Brain microvascular endothelial cell (primary cell): Measurements from ENCODE around the gene CCDC50.

Experiments
- DNase-seq: peaks from one replicate; pipeline ENCODE4 v3.0.0-alpha.2; 2020
- H3K27ac ChIP-seq: fragments of 250-450 bp; sonication (Bioruptor Pico); 2 replicates; pipeline ENCODE4 v1.5.1; 2020; ENCODE audit warnings: mild to moderate bottlenecking, moderate library complexity
- H3K27me3 ChIP-seq: fragments of 250-450 bp; sonication (Bioruptor Pico); replicated peaks from 2 replicates; pipeline ENCODE4 v1.5.1; 2020; ENCODE audit warnings: mild to moderate bottlenecking
- H3K36me3 ChIP-seq: fragments of 250-450 bp; sonication (Bioruptor Pico); replicated peaks from 2 replicates; pipeline ENCODE4 v1.5.1; 2020; ENCODE audit warnings: mild to moderate bottlenecking
- H3K4me3 ChIP-seq: 2 replicates; pipeline ENCODE4 v1.5.1; 2011; ENCODE audit warnings: low read depth, mild to moderate bottlenecking, control low read depth, low read length, moderate library complexity
- CTCF ChIP-seq: IDR thresholded peaks from 2 replicates; pipeline ENCODE4 v1.5.1; 2011; ENCODE audit warnings: low read depth, mild to moderate bottlenecking, moderate library complexity, low read length, control low read depth, inconsistent platforms; ENCODE audit errors: missing control alignments
- in situ Hi-C: cut with HindIII; loops from 2 replicates; pipeline ENCODE4 v1.10.0; 2017; ENCODE audit warnings: low sequenced_read_pairs, low pct_ligation_motif_present

CCDC50 gene

GRCh38 chr3:191378142-191378812 lies 49.1 kb downstream of the CCDC50 start:
- in situ Hi-C loops, result no loop called here
- H3K36me3 ChIP-seq, result peaks cover 34% of the 10 kb centered on the region
- no peak for DNase-seq
- peak overlapping the region; percentile 23 for H3K27ac ChIP-seq
- H3K4me3 ChIP-seq, result no peak overlapping the region
- H3K27me3 ChIP-seq, result no peaks in the 10 kb centered on the region
- no peak for TF ChIP-seq CTCF

GRCh38 chr3:191379446-191379845 lies 50.3 kb downstream of the CCDC50 start:
- H3K4me3 ChIP-seq, result no peak overlapping the region
- H3K27ac ChIP-seq, result no peak overlapping the region
- no peak for TF ChIP-seq CTCF
- no peaks in the 10 kb centered on the region for H3K27me3 ChIP-seq
- in situ Hi-C loops, result no loop called here
- H3K36me3 ChIP-seq, result peaks cover 36% of the 10 kb centered on the region
- DNase-seq, result no peak

GRCh38 chr3:191380001-191380400 lies 50.8 kb downstream of the CCDC50 start:
- Histone ChIP-seq H3K27me3 (no peaks in the 10 kb centered on the region), H3K27ac (no peak overlapping the region), H3K36me3 (peaks cover 35% of the 10 kb centered on the region), H3K4me3 (no peak overlapping the region)
- no peak for DNase-seq
- in situ Hi-C loops, result no loop called here
- no peak for TF ChIP-seq CTCF

GRCh38 chr3:191381303-191381702 lies 52.1 kb downstream of the CCDC50 start:
- no peak for TF ChIP-seq CTCF
- H3K36me3 ChIP-seq, result peaks cover 28% of the 10 kb centered on the region

GRCh38 chr3:191382661-191383060 lies 53.5 kb downstream of the CCDC50 start:
- in situ Hi-C loops, result no loop called here
- Histone ChIP-seq H3K4me3 (no peak overlapping the region), H3K27ac (no peak overlapping the region), H3K27me3 (no peaks in the 10 kb centered on the region), H3K36me3 (peaks cover 28% of the 10 kb centered on the region)
- no peak for TF ChIP-seq CTCF
- no peak for DNase-seq

More at GRCh38 chr3:191381303-191381702, 52.1 kb downstream of the CCDC50 start:
- H3K4me3 ChIP-seq, result no peak overlapping the region
- in situ Hi-C loops, result no loop called here
- no peak overlapping the region for H3K27ac ChIP-seq
- no peaks in the 10 kb centered on the region for H3K27me3 ChIP-seq
- no peak for DNase-seq

GRCh38 chr3:191383124-191383523 lies 53.9 kb downstream of the CCDC50 start:
- no peak for TF ChIP-seq CTCF
- Histone ChIP-seq H3K27ac (no peak overlapping the region), H3K4me3 (no peak overlapping the region), H3K27me3 (no peaks in the 10 kb centered on the region), H3K36me3 (peaks cover 28% of the 10 kb centered on the region)
- in situ Hi-C loops, result no loop called here
- no peak for DNase-seq
